ENCODE measurements around the gene NBDY.
"Not testable (repeated sequence)": the region's sequence is repeated elsewhere in the genome, so short reads cannot be mapped to it uniquely, and the experiment has no call there.

Gene NBDY

DNA sequence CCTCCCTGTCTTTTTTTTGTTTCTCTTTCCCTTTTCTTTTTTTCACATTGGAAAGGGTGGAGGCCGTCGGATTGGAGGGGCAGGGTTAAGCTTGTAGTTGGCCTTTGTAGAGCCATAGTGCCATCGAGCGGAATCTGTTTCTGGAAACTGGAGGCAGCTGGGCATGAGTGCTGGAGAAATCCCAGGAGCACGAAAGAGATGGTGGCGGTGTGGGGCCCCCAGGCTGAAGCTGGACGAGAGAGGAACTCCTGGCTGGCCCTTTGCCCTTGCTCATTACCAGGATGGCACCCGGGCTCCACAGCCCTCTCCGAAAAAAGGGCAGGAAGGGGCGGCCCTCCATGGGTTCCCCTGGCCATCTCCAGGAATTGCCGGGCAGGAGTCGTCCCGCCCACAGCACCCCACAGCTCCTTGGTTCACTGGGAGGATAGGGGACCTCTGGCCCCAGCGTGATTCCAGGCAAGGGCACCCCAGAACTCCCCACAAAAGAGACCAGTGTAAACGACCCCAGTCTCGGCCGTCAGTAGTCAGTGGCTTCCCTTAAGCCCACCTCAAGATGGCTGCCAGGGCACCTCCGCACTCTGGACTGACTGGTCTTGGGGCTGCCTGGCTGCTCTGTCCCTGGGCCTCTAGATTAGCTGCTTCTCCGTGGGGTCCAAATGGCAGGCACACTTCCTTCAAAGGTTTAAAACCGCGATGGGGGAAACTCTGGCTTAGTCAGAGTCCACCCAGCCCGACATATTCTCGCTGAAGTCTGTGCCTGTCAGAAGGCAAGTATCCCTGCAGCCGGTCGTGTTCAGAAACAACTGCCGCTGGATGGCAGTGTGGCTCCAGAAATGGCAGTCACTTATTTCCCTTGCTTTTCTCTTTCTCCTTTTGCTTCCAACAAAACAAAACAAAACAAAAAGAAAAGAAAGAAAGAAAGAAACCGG lies 74.1 kb downstream of the NBDY start:
- DNase-seq = no peak

DNA sequence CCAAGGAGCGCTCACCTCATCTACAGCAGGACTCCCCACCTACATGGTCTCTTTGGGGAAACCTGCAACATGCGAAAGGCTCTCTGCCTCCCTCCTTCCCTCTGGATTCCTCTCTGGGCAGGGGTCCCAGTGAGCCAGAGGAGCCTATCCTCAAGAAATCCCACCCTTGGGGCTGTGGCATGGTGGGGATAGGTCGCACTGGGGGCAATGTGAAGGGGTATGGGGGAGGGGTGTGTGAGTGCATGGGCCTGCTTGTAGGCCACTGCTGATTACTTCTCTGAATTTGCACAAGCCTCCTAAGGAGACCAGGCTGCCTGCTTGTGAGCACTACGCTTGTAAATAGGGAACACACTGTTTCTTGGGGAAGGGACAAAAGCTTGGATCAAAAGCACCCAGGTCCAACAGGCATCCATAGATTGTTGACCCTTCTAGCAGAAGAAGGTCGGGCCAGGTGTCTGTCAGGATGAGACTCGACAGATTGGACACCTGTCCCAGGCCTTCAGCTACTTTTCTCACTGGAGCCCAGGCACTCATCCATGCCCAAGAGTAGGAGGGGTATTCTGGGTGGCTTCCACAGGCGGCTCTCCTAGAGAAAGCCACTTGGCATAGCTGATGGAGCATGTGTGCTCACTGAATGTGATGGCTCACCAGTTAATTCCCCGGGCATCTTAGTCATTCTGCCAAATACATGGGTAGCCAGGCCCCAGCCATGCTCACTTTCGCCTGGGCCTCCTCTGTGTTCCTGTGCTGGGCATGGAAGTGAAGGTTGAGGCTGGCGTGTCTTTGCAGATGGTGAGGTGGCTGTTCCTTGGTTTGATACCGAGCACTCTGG lies 75.0 kb downstream of the NBDY start:
- DNase-seq = no peak

DNA sequence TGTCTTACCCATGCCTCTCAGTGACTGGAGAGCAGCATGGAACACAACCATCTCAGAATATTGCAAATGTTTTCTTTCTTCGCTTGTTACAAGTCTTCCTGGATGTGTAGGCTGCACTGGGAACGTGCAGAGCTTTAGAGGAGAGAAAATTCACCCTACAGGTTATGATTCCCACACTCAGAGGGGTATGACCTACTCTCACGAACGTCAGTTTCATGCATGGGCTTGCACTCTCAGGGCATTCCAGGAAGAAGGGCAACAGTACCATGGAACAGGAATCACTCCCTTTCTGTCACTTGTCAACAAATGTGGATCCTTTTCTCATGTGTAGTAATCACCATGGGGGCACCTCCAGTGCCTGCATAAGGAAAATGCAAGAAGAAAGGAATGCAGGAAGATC lies 75.8 kb downstream of the NBDY start:
- no peak for DNase-seq

GRCh38 chrX:56805399-56805798 lies 76.4 kb downstream of the NBDY start:
- DNase-seq = no peak

GRCh38 chrX:56806176-56806575 lies 77.1 kb downstream of the NBDY start:
- DNase-seq = not testable (repeated sequence)

DNA sequence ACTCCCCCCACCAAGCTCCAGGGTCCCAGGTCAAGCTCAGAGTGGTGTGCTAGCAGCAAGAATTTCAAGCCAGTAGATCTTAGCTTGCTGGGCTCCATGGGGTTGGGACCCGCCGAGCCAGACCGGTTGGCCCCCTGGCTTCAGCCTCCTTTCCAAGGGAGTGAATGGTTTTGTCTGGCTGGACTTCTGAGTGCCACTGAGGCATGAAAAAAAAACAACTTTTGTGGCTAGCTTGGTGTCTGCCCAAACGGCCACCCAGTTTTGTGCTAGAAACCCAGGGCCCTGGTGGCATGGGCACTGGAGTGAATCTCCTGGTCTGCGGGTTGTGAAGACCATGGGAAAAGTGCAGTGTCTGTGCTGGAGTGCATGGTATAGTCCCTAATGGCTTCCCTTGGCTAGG lies 82.6 kb downstream of the NBDY start:
- DNase-seq = no peak

GRCh38 chrX:56812515-56813105 lies 83.6 kb downstream of the NBDY start:
- no peak for DNase-seq

GRCh38 chrX:56813318-56813837 lies 84.3 kb downstream of the NBDY start:
- DNase-seq = no peak

DNA sequence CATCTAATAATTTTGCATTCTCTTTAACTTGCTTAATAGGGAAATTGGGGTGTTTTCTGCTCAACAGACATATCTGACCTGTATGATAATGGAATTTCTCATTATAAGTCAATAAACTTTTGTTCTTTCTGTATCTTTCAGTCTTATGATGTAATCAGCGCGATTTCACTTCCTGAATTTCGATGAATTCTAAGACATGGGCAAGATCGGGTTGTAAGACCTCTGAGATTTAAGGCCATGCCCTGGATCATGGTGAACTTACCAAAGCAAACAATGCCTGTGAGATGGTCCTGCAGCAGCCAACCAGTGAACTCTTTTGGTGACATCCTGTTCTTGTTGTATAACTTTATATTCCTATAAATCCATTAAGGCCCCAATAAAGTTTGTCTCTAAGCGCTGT lies 88.1 kb downstream of the NBDY start:
- no peak for DNase-seq

GRCh38 chrX:56826020-56826419 lies 97.0 kb downstream of the NBDY start:
- DNase-seq = no peak

DNA sequence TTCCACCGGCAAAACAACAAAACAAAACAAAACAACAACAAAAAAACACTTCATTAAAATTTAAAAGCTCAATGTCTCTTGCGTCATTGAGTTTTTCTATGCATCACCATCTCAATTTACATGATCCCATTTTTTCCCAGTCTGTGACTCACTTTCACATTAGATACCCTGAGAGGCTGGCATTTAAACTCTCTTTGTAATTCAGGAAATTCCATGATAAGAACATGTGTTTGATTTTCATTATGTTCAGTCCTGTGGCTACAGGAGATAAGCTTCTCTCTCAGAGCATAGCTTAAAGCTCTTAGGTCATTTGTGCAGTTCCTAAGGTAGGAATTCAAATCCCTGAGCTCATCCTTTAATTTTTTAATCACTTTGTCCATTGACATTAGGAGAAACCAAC lies 104.6 kb downstream of the NBDY start:
- no peak for DNase-seq

DNA sequence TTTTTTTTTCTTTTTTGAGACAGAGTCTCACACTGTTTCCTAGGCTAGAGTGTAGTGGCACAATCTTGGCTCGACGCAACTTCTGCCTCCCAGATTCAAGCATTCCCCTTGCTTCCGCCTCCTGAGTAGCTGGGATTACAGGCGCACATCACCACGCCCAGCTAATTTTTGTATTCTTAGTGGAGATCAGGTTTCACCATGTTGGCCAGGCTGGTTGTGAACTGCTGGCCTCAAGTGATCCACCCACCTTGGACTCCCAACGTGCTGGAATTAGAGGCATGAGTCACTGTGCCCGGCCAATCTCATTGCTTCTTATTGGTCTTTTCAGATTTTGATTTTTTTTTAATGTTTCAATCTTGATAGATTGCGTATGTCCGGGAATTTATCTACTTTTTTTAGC lies 124.4 kb downstream of the NBDY start:
- DNase-seq = no peak

DNA sequence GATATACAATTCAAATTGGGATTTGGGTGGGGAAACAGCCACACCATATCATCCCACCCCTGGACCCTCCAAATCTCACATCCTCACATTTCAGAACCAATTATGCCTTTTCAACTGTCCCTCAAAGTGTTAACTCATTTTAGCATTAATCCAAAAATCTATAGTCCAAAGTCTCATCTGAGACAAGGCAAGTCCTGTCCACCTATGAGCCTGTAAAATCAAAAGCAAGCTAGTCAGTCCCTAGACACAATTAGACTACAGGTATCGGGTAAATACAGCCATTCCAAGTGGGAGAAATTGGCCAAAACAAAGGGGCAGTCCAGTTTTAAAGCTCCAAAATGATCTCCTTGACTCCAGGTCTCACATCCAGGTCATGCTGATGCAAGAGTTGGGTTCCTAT lies 128.0 kb downstream of the NBDY start:
- DNase-seq = no peak

DNA sequence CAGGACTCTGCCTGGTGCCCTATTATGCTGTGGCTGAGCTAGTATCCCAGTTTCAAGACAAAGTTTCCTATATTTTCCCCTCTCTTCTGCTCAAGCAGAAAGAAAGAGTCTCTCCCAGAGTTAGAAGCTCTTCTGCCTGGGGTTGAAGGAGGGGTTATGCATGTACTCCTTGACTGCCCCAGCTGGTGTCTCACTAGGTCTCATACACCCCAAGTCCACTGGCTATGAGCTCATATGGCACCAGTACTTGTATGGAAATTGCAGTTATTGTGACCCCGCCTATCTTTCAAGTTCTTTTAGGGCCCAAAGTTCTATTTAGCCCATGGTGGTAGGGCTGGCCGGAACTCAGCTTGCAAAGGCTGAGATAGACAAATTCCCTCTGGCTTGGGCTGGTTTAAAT lies 131.8 kb downstream of the NBDY start:
- no peak for DNase-seq
